ENCODE results near the gene ATAD3A. TPM values are rescaled to one million over a fixed set of nuclear protein-coding genes. Genes with fewer than 3 reads are reported as not detected.
A peak's percentile ranks its signal among the peaks of the same experiment; 100 is the strongest.
"Not testable (repeated sequence)": the region's sequence is repeated elsewhere in the genome, so short reads cannot be mapped to it uniquely, and the experiment has no call there.

Gene ATAD3A
- total RNA-seq, 3 donors from 2014 or later: 151 to 180 (median 154) TPM

DNA sequence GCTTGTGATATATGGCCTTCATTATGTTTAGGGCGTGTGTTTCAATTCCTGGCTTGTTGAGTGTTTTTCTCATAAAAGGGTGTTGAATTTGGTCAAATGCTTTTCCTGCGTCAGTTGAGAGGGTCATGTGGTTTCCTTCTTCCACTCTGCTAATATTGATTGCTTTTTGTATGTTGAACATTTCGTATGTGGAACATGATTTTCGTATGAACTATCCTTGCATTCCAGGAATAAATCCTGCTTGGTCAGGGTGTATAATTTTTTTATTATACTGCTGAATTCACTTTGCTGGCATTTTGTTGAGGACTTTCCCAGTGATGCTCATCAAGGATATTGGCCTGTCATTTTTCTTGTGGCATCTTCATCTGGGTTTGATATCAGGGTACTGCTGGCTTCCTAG, 4.7 kb upstream of the ATAD3A start:
- Mint-ChIP-seq H3K4me3 (no peak overlapping the region), H3K27me3 (ENCODE audit: low read depth) (no peaks in the 10 kb centered on the region), H3K4me1 (ENCODE audit: low read depth) (peaks cover 14% of the 10 kb centered on the region), H3K9me3 (no peaks in the 10 kb centered on the region), H3K36me3 (ENCODE audit: insufficient read depth) (no peaks in the 10 kb centered on the region)
- ATAC-seq: no peak
- DNase-seq: no peak

DNA sequence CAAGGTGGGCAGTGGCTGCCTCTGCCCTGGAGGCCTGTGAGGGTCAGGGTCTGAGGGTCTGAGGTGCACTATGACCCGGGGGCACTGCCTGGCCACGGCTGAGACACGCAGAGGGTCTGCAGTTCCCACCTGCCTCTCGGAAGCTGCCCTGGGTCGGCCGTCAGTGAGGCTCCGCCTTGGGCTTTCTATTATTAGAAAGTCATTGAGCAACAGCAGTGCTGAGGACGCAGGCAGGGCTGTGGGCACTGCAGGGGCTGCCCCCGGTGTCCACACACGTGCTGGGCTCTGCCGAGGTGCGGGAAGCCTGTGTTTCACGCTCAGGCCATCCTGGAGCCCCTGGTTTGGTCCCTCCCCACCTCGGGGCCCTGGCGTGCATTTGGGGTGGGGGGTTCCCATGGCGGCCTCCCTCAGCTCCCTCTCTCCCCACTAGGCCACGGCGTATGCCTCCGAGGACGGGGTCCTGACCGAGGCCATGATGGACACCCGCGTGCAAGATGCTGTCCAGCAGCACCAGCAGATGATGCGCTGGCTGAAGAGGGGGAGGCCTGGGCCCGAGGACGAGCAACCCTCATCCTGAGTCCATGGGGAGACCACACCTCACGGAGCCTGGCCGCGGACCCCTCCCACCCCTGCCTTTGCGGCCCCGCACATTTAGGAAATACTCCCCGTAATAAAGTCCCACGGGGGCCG, 3.0 kb upstream of the ATAD3A start:
- H3K9me3 Mint-ChIP-seq; DNase-seq; H3K4me3 Mint-ChIP-seq; ATAC-seq; H3K27me3 Mint-ChIP-seq (ENCODE audit: low read depth); H3K36me3 Mint-ChIP-seq (ENCODE audit: insufficient read depth): not testable (repeated sequence)
- H3K4me1 Mint-ChIP-seq (ENCODE audit: low read depth): peaks cover 17% of the 10 kb centered on the region

DNA sequence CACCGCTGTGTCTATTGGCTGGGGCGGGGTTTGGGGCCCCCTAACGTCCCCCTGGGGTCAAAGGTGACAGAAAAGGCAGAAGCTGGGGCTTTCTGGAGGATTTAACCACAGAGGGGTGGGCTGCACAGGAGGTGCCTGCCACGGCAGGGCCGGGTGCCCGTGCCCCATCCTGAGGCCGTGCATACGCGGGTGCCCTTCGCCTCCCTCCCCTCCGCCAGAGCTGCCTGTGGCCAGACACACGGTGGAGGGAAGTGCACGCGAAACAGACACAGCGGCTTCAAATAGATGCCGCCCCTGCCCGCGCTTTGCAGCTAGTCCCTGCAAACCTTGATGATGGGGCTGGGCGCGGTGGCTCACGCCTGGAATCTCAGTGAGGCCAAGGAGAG, 2.5 kb upstream of the ATAD3A start:
- H3K36me3 Mint-ChIP-seq (ENCODE audit: insufficient read depth); H3K27me3 Mint-ChIP-seq (ENCODE audit: low read depth); DNase-seq; H3K9me3 Mint-ChIP-seq; H3K4me3 Mint-ChIP-seq; ATAC-seq: not testable (repeated sequence)
- H3K4me1 Mint-ChIP-seq (ENCODE audit: low read depth): peaks cover 17% of the 10 kb centered on the region

DNA sequence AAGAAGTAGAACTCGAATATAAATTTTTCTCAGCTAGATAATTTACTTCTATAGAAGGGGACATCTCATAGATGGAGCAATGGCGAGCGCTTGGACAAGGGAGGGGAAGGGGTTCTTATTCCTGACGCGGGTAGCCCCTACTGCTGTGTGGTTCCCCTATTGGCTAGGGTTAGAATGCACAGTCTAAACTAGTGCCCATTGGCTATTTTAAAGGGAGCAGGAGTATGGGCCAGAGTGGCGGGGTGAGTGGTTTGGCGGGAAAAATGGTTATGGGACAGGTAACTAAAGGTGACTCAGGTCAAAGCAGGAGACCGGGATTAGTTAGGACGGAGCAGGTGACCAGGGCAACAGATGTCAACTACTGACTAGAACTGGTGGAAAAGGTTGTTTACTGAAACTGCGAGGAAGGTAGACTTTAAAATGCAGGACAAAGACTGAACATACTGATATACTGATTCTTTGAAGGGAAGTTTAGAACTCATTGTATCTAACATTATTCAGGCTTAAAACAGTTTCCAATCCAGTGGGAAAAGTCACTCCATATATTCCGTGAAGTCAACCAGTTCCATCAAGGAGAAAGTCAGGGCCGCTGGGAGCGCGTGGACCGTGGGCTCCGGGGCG, 940 bp upstream of the ATAD3A start:
- no peak for DNase-seq
- no peaks in the 10 kb centered on the region for H3K36me3 Mint-ChIP-seq (ENCODE audit: insufficient read depth)
- H3K9me3 Mint-ChIP-seq: no peaks in the 10 kb centered on the region

DNA sequence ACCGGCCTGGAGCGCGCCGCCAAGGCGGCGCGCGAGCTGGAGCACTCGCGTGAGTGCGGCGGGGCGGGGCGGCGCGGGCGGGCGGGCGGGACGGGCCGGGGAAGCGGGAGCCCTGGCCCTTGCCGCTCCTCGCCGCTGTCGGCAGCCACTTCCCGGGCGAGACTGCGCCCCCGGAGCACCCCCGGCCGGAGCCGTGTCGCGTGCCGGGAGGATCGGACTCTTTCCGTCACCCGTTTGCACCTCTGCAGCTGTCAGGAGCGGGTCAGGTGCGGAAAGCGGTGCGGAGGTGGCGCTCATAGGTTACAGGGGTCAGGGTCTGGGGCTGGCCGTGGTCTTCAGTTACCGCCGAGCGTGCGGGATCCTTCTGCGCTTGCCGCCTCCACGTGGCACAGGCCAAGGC, 463 bp downstream of the ATAD3A start:
- not testable (repeated sequence) for H3K4me1 Mint-ChIP-seq (ENCODE audit: low read depth); DNase-seq

More for the DNA sequence above, 940 bp upstream of the ATAD3A start:
- peaks cover 8% of the 10 kb centered on the region for H3K4me1 Mint-ChIP-seq (ENCODE audit: low read depth)
- no peak for ATAC-seq
- peak overlapping the region; percentile 91 for H3K4me3 Mint-ChIP-seq
- H3K27me3 Mint-ChIP-seq (ENCODE audit: low read depth): no peaks in the 10 kb centered on the region

DNA sequence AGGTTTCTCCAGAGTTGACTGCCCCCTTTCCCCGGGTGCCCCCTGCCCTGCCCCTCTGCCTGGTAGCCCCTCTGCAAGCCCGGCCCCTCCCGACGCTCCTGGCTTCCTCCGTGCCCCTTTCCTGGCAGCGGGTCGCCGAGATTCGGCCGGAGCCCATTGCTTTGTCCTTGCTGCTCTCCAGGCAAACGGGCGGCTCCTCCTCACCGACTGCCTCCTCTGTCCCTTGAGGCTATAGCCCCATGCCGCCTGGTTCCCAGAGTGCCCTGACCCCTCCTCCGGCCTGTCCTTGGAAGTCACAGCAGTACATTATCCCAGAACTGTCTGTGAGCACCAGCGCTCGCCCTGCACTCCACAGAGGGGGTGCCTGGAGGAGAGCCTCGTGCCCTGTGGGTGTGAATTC, 1.7 kb downstream of the ATAD3A start:
- not testable (repeated sequence) for H3K4me1 Mint-ChIP-seq (ENCODE audit: low read depth); H3K36me3 Mint-ChIP-seq (ENCODE audit: insufficient read depth); H3K27me3 Mint-ChIP-seq (ENCODE audit: low read depth); DNase-seq; H3K9me3 Mint-ChIP-seq; ATAC-seq
- H3K4me3 Mint-ChIP-seq: peak overlapping the region; percentile 80

More for the DNA sequence above, 463 bp downstream of the ATAD3A start:
- not testable (repeated sequence) for H3K36me3 Mint-ChIP-seq (ENCODE audit: insufficient read depth); H3K27me3 Mint-ChIP-seq (ENCODE audit: low read depth); H3K9me3 Mint-ChIP-seq
- ATAC-seq: peak; percentile 35 to 37
- peak overlapping the region; percentile 83 for H3K4me3 Mint-ChIP-seq

DNA sequence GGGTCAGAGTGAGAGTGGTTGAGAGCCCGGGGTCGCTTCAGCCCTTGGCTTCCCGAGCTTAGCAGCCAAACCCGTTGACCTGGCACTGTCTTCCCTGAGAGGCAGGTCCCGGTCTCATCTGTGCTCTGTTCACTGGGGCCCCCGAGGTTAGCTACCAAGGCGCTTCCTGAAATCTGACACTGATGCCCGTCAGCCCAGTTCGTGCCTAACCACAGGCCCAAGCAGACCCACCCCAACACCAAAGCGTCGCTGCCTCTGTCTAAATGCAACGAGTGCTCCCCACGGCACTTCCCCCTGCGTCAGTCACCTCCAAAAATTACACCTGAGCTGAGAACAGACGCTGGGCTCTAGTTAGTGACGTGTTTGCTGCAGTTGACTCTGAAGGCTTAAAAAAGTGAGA, 2.4 kb downstream of the ATAD3A start:
- not testable (repeated sequence) for ATAC-seq; H3K4me1 Mint-ChIP-seq (ENCODE audit: low read depth); DNase-seq; H3K4me3 Mint-ChIP-seq; H3K27me3 Mint-ChIP-seq (ENCODE audit: low read depth); H3K36me3 Mint-ChIP-seq (ENCODE audit: insufficient read depth); H3K9me3 Mint-ChIP-seq

DNA sequence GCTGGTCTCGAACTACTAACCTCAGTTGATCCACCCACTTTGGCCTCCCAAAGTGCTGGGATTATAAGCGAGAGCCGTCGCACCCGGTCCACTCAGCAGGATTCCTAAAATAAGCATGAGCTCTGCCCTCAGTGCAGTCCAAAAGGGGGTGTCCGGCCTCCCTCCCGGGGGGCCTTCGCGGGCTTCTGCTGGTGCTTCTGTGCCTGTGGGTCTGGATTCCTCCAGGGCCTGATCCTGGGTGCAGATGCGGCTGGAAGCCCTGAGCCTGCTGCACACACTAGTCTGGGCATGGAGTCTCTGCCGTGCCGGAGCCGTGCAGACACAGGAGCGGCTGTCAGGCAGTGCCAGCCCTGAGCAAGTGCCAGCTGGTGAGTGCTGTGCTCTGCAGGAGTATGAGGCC, 5.0 kb downstream of the ATAD3A start:
- ATAC-seq; H3K9me3 Mint-ChIP-seq; DNase-seq; H3K27me3 Mint-ChIP-seq (ENCODE audit: low read depth); H3K36me3 Mint-ChIP-seq (ENCODE audit: insufficient read depth); H3K4me3 Mint-ChIP-seq; H3K4me1 Mint-ChIP-seq (ENCODE audit: low read depth): not testable (repeated sequence)

DNA sequence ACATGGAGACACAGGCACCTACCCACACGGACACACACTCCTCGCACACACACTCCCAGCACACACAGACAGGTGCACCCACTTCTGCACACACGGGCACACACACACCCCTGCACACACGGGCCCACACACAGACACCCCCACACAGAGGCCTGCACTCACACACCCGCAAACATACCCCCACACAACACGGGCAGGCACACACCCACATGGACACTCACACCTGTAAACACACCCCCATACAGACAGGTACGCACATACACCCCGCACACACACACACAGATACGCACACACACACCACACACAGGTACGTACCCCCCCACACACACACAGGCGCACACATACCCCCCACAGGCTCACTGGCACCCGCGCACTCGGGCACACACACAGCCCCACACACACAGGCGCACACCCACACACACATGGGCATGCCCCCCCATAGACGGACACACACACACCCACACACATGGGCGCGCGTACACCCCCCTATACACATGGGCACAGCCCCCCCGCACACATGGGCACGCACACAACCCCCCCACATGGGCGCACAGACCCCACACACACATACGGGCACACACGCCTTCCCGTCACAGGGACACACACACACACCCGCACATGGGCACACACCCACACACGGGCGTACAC, 6.1 kb downstream of the ATAD3A start:
- no peak for ATAC-seq
- Mint-ChIP-seq H3K36me3 (ENCODE audit: insufficient read depth) (peaks cover 8% of the 10 kb centered on the region), H3K4me3 (no peak overlapping the region), H3K9me3 (no peaks in the 10 kb centered on the region), H3K4me1 (ENCODE audit: low read depth) (peaks cover 3% of the 10 kb centered on the region), H3K27me3 (ENCODE audit: low read depth) (no peaks in the 10 kb centered on the region)
- DNase-seq: no peak

DNA sequence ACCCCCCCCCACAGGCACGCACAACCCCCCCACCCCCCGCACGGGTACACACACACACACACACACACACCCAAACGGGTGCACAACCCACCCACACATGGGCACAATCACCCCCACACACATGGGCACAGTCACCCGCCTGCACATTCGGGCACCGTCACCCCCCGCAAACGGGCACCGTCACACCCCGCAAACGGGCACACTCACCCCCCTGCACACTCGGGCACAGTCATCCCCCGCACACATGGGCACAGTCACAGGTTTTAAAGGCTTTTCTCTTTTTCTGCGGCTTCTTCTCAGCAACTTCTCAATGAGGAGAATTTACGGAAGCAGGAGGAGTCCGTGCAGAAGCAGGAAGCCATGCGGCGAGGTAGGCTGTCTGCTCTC, 6.7 kb downstream of the ATAD3A start:
- H3K36me3 Mint-ChIP-seq (ENCODE audit: insufficient read depth); H3K9me3 Mint-ChIP-seq; DNase-seq; H3K27me3 Mint-ChIP-seq (ENCODE audit: low read depth); H3K4me1 Mint-ChIP-seq (ENCODE audit: low read depth); H3K4me3 Mint-ChIP-seq; ATAC-seq: not testable (repeated sequence)

DNA sequence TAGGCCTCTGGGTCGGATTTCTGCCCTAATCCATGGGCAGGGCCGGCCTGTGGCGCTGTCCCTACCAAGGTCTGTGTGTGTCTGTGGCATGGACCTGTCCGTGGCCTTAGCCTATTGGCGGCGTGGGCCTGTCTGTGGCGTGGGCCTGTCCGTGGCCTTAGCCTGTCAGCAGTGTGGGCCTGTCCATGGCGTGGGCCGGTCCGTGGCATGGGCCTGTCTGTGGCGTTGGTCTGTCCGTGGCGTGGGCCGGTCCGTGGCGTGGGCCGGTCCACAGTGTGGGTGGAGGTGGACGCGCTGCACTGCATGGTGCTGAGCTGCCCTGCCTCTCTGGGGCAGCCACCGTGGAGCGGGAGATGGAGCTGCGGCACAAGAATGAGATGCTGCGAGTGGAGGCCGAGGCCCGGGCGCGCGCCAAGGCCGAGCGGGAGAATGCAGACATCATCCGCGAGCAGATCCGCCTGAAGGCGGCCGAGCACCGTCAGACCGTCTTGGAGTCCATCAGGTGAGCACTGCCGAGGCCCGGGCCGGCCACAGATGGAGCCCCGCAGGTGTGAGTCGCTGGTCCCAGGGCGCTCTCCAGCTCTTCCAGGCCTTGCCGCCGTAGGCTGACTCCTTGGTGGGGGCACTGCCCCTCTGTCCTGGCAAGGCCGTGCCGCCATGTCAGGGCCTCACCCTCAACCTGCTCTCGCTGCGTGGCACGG, 8.0 kb downstream of the ATAD3A start:
- not testable (repeated sequence) for ATAC-seq; H3K4me3 Mint-ChIP-seq; H3K4me1 Mint-ChIP-seq (ENCODE audit: low read depth); H3K9me3 Mint-ChIP-seq; DNase-seq; H3K27me3 Mint-ChIP-seq (ENCODE audit: low read depth)
- peaks cover 12% of the 10 kb centered on the region for H3K36me3 Mint-ChIP-seq (ENCODE audit: insufficient read depth)

DNA sequence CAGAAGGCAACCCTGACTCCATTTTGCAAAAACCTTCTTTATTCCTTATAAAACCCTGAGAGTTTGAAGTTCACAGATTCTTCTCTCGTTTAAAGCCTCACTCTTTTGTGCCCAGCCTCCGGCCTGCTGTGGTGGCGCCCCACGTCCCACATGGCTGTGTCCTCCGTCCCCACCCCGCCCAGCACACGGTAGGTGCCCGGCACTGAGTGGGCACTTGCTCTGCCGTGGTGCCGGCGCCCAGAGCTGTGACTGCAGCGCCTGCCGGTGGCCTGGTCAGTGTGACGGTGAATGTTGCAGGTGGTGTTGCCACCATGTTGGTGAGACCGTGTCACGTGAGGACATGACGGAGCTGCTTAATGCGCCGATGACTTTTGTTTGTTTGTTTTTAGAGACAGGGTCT, 9.4 kb downstream of the ATAD3A start:
- DNase-seq (no peak), ATAC-seq (no peak)
- no peaks in the 10 kb centered on the region for H3K9me3 Mint-ChIP-seq

DNA sequence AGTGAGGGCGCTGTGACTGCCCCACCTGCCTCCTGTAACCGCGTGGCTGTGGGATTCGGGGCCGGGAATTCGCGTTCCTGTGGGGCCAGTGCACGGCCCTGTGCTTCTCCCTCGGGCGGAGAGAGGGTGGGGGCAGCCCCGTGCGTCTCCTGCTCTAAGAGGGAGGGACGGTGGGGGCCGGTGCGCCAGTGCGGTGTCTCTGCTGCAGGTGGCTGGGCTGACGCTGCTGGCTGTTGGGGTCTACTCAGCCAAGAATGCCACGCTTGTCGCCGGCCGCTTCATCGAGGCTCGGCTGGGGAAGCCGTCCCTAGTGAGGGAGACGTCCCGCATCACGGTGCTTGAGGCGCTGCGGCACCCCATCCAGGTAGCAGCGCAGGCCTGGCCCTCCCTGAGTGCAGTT, 10.6 kb downstream of the ATAD3A start:
- ATAC-seq; H3K27me3 Mint-ChIP-seq (ENCODE audit: low read depth); DNase-seq; H3K9me3 Mint-ChIP-seq; H3K4me1 Mint-ChIP-seq (ENCODE audit: low read depth); H3K4me3 Mint-ChIP-seq: not testable (repeated sequence)
- peaks cover 16% of the 10 kb centered on the region for H3K36me3 Mint-ChIP-seq (ENCODE audit: insufficient read depth)

More for the DNA sequence above, 9.4 kb downstream of the ATAD3A start:
- Mint-ChIP-seq H3K4me1 (ENCODE audit: low read depth) (no peaks in the 10 kb centered on the region), H3K4me3 (no peak overlapping the region), H3K36me3 (ENCODE audit: insufficient read depth) (peaks cover 14% of the 10 kb centered on the region), H3K27me3 (ENCODE audit: low read depth) (no peaks in the 10 kb centered on the region)

DNA sequence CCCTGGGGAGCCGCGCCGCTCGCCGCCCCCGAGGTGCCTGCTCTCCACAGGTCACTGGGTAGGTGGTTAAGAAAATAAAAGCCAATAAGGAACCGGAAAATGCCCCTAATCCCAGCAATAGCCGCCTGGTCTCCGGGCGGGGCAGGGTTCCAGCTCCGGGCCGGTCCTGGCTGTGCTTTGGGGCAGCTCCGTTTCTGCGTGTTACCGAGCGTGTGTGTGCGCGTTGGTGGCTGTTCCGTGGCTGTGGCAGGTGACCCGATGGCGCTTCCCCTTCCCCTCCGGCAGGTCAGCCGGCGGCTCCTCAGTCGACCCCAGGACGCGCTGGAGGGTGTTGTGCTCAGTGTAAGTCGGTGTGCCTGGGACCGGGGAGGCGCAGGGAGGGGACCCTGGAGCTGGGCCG, 11.3 kb downstream of the ATAD3A start:
- H3K4me3 Mint-ChIP-seq; H3K4me1 Mint-ChIP-seq (ENCODE audit: low read depth); DNase-seq; H3K9me3 Mint-ChIP-seq; H3K27me3 Mint-ChIP-seq (ENCODE audit: low read depth); ATAC-seq: not testable (repeated sequence)
- H3K36me3 Mint-ChIP-seq (ENCODE audit: insufficient read depth): peaks cover 12% of the 10 kb centered on the region
